Stimulated activated CD4-positive, alpha-beta T cell treated with anti-CD3 and anti-CD28 coated beads, Interleukin-4, amount 100 ng/mL, for 4 hours (primary cell): ENCODE results near the gene SPARC.
"Not testable (repeated sequence)": the region's sequence is repeated elsewhere in the genome, so short reads cannot be mapped to it uniquely, and the experiment has no call there.

Source experiments
- DNase-seq, 2 experiments: peaks; one replicate each; pipeline ENCODE4 v3.0.0-alpha.2; 2020

The SPARC gene, protein sequence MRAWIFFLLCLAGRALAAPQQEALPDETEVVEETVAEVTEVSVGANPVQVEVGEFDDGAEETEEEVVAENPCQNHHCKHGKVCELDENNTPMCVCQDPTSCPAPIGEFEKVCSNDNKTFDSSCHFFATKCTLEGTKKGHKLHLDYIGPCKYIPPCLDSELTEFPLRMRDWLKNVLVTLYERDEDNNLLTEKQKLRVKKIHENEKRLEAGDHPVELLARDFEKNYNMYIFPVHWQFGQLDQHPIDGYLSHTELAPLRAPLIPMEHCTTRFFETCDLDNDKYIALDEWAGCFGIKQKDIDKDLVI

DNA sequence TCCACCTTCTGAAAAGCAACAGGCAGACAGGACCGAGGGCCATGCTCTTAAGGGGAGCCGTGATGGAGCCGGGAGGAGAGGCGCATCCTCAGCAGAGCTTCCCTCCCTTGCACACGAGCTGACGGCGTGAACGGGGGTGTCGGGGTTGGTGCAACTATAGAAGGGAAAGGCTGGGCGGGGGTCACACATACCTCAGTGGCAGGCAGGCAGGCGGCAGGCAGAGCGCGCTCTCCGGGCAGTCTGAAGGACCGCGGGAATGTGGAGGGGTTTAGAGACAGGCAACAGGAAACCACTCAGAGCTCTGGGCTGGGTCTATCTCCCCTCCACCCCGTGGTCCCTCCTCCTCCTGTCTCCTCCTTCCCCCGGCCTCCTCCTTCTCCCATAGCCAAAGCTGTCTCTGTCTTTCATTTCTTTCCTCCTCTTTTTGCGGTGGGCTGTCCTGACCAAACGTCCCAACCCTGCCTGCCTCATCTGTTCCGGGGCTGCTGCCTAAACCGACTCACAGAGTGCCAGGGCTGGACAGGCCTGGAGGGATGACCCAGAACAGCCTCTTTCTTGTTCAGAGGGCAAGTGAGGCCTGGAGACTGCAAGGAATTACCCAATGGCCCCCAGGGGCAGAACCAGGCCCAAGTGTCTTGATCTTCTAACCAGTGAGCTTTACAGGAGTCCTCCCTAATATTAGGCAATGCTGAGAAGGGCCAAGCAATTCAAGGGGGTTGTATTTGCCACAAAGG, at the start of gene SPARC:
Gene SPARC (minus strand): TSS at position 242 of the 734 bp plus-strand sequence. CDS start 10,727 bp downstream, outside the sequence.
- DNase-seq: no peak

DNA sequence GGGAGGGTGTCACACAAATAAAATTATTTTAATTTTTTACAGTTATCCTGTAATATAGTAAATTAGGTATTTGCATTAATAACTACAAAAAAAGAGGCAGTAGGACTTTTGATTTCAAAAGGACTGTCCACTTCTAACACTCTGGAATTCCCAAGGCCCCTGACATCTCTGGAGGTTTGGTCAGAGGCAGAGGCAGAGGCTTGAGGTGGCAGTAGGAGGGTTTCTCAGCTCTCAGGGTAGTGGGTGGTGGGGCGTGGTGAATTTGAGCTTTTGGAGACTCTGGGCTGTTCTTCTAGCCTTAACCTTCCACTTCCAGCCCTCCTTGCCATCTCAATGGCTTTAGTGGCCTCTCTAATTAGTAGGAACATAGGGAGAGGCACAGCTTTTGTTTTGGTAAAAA, 48.9 kb upstream of the SPARC start:
- no peak for DNase-seq

DNA sequence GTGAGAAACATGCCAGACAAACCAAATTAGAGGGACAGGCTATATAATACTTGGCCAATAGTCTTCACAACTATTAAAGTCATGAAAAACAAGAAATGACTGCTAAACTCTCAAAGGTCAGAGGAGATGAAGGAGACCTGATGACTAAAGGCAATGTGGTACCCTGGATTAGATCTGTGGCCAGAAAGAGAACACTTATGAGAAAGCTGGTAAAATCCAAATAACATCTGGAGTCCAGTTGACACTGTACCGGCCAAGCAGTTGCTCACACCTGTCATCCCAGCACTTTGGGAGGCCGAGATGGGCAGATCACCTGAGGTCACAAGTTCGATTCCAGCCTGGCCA, 47.3 kb upstream of the SPARC start:
- DNase-seq: no peak

DNA sequence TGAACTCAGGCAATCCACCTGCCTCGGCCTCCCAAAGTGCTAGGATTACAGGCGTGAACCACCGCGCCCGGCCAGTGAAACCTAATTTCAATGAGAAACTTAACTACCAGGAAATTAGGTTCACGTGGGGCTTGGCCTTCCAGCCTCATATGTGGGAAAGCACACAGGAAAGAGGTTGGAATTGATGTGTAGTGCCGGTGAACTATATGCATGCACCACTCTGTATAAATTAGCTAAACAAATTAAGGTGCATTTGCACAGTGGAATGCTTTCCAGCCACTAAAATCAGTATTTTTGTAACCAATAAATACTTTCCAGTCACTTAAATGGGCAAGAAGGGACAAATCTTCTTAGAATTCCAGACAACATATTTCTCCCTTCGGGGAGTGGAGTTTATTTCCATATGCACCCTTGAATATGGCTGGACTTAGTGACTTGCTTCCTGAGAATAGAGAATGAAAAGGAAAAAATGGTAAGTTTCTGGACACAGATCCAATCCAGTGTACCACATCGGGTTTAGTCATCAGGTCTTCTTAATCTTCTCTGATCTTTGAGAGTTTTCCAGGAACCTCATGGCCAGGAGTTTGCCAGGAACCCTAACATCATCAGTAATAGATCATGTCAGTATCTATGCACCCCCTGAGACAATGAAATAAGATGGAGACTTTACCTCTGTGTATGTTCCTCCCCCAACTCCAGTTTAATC, 46.8 kb upstream of the SPARC start:
- DNase-seq: no peak

DNA sequence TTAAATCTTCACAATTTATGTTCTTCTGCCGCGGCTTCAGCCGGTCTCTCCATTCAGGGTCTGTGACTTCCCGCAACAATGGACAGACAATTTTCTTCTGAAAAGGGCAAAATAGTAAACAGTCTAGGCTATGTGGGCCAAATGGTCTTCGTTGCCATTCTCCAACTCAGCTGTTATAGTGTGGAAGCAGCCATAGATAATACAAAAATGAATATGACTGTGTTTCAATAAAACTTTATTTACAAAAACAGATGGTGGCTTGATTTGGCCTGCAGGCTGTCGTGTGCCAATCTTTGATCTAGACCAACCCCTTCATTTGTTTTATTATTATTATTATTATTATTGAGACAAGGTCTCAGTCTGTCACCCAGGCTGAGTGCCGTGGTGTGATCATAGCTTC, 43.7 kb upstream of the SPARC start:
- DNase-seq: no peak

DNA sequence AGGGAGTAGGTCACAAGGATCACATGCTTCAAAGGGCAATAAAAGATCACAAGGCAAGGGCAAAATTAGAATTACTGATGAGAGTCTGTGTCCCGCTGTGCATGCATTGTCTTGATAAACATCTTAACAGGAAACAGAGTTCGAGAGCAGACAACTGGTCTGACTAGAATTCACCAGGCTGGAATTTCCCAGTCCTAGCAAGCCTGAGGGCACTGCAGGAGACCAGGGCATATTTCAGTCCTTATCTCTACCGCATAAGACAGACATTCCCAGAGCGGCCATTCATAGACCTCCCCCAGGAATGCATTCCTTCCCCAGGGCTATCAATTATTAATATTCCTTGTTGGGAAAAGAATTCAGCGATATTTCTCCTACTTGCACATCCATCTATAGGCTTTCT, 42.9 kb upstream of the SPARC start:
- DNase-seq: not testable (repeated sequence)

DNA sequence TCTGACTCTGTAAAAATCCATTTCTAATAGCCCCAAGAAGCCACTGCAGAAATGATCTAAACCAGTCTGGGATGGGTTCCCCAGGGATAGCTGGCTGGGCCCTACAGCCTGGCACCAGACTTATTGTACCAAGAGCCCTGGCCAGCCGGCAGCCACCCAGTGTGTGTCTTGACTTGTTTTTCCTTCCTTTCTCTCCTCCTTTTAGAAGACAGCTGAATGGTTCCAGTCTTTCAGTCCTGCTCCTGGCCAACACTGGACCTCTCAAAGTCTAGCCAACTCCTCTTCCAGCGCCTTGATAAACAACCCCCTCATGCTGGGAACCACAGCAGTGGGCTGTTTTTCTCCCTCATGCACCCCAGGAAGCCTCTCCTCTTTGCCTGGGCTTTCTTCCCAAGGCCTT, 37.6 kb upstream of the SPARC start:
- no peak for DNase-seq

DNA sequence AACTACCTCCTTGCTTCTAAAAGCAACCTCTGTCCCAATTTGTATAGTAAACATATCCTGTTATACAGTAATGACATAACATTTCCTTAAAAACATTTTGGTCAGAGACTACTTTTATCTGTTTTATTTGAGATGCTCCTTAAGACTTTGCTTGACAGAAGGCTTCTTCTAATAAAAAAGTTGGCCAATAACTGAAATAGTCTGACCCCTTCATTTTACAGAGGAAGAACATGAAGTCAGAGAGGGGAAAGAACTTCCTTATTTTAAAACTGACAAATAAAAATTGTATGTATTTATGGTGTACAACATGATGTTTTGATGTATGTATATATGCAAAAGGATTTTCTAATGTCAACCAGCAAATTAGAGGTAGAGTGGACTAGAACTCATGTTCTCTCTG, 35.8 kb upstream of the SPARC start:
- no peak for DNase-seq

DNA sequence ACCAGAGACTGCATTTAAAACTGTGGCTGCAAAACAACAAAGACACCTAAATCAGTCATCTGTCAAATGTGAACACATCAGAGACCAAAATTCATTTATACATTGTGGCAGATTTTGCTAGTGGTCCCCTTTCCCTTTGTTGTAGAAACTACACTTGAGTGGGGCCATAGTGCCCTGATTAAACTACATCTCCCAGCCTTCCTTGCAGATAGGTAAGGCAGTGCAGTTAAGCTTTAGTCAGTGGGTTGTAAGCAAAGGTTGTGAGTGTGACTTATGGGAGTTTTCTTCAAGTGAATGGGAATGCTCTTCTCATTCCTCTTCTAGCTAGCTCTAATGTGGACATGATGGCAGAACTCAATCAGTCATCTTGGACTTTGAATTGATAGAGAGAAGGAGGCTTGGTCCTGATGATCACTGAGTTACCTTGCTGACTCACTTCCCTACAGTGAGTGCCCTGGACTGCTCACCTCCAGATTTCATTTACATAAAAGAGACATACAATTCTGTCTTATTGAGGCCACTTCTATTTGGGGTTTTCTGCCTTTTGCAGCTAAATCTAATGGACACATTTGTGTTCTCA, 35.2 kb upstream of the SPARC start:
- DNase-seq: no peak

DNA sequence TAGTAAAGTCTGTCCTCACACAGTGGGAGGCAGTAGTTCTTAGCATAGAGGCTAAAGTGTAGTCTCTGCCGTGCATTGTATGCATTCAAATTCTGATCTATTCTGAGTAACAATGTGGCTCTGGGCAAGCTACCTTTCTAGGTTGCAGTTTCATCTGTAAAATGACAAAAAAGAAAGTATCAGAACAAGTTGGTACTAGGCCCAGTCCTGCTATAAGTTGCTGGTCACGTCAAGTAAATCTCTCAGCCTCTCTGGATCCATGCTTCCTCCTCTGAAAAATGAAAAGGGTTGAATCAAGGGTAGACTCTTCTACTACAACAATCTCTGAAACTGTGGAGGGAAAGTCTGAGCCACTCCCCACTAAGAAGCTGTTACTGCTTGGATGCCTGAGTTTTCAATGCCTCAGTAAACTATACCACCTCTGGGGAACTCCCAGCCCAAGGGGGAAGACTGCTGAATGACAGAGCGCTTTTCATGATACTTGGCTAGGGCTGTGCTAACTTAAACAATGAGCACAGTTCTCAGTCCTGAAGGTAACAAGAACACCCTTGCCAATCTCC, 34.5 kb upstream of the SPARC start:
- no peak for DNase-seq

DNA sequence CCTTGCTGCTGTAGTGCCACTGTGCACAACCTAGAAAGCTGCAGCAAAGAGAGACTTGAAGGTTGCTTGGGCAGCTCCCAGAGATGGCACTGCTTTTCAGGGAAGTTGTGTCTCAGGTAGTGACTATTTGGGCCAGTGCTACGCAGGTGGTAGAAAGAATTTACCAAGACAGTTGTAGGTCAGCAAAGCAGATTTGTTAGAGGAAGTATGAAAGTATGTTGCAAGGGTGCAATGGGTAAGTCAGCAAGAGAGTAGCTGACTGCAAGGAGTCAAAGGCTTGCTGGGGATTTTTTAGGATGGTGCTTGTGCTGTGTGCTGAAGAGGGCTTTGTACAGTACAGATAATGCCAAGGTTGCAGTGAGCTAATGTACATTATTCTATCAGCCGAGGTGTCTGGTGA, 33.5 kb upstream of the SPARC start:
- DNase-seq: no peak

DNA sequence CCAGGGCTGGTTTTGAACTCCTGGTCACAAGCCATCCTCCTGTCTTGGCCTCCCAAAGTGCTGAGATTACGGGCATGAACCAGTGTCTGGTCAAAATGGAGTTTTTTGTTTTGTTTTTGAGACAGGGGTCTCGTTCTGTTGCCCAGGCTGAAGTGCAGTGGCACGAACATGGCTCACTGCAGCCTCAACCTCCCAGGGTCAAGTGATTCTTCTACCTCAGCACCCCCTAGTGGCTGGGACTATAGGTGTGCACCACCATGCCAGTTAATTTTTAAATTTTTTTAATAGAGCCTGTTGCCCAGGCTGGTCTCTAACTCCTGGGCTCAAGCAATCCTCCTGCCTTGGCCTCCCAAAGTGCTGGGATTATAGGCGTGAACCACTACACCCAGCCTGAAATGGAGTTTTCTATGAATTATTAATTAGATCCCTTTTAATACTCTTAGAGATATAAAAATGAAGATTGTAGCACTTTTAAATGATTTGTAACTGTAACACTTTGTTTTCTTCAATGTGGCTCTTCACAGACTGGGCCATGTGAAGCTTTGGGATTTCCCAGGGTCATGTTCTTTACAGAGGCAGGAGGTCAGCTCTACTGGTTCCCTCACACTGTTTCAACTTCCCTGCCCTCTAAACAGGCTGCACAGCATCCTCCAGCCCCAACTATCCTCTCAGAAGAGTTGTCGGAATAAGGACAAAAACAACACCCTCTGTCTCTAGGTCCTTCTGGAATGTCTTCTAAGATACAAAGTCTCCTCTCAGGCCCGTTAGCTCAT, 32.7 kb upstream of the SPARC start:
- no peak for DNase-seq

DNA sequence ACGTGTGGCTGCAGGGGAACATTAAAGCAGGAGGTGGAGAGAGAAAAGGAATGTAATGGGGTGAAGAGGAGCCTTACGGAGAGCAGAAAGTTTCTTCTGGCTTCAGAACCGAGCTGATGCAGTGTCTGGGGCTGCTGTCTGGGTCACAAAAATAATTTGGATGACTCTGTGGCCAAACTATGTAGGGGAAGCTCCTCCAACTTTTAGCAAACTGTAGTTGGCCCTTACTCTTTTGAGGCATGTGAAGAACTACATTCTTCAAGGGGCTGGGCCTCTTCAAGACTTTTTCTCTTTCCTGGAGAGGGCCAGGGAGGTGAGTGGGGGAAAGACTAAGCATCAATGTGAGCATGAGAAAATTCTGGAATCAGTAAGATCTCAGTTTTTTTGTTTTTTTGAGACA, 31.9 kb upstream of the SPARC start:
- DNase-seq: no peak

DNA sequence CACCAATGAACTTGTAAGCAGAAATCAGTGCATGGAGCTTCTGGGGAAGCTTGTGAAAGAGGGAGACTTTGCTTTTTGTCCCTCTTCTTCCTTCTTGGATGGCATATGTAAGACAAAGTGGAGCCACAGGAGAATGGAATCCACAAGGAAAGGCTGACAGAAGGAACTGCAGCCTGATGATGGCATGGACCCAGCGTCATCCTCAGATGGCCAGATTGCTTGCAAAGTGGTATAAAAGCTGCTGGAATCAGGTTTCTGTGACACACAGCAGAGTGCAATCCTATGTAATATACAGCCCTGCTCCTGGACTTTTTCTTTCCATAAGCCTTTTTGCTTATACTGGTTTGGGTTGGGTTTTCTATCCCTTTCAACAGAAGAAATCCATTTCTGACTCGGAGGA, 31.4 kb upstream of the SPARC start:
- no peak for DNase-seq

DNA sequence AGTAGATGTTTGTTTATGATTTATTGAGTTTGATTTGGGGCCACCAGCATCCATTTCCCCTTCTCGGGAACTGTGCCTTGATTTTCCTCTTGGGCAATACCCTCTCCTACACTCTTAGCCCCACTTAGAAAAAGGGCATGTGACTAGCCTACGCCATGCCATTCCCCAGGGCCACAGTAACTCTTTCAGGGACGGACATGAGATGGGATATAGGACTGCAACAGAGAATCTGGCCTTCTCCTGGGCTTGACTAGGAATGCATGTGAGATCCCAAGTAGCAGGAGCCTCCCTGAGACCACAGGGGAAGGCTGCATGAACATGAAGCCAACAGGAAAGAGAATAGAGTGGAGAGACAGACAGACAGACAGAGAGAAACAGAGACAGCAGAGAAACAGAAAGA, 30.7 kb upstream of the SPARC start:
- DNase-seq: no peak

DNA sequence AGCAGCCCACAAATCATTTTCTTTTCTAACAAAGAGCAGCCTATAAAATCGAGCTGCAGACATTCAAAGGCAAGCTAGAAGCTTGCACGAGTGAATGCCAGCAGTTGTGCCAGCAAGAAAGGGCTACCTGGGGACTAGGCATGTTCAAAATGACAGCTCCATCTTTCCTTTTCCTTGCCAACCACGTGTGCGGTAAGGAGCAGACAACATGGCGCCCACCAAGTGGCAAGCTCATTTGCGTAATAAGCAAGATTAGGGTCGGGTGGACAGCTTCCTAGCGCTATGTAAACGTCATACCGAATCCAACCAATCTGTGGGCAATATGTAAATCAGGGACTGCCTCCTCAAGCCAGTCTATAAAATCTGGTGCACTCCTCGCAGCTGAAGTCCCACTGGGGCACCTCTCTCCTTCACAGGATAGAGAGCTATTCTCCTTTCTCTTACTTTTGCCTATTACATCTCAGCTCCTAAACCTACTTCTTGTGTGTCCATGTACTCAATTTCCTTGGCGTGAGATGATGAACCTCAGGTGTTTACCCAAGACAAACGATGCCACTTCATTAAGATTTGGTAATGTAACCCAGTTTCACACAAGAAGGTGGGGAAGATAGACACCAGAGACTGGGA, 22.5 kb upstream of the SPARC start:
- DNase-seq: no peak

DNA sequence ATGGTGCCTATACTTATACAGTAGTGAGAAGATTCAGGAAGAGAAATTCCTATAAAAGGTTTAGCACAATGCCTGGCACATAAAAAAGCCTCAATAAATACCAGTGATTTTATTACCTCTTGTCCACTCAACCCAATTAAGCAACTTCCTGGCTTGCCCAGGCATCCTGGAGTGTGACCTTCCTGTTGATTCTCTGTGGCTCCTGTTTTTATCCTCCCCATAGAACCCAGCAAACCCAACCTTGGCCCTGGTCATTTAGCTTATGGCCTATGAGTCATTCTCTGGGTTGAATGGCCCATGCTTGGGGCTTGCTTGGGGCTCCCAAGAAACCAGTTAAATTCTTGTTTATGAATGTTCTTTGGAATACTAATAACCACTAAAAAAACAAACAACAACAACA, 21.4 kb upstream of the SPARC start:
- DNase-seq: no peak

DNA sequence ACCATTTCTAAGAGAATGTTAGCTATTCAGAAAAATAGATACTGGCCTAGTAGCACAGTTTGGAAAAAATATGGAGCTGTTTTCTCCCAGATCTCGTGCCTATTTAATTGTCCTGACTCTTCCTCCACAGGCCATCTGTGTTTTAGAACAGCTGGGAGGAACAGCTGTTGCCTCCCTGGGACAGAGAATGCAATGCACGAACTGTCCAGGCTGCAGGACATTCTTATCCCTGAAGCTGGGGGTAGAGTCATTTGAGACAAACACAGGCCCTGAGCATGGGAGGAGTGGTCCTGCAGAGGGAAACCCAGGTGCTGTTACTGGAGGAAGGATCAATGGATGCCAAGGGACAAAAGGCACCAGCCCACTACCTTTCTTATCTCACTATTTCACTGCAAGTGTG, 20.9 kb upstream of the SPARC start:
- DNase-seq: no peak

DNA sequence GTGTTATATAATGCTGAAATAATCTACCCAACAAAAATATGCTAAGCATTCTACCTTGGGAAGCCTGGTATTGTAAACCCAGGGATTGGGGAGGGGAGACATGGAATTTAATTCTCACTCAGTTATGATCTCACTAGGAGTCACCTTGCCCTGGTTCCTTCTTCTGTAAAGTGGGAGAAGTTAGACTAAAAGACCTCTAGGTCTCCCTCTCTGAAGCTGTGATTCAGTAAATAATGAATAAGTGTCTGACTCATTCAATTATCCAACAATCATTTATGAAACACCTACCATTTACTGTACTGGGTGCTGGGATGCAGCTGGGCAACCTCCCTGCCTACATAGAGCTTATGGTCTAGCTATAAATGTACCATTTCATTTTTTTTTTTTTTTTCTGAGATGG, 20.2 kb upstream of the SPARC start:
- no peak for DNase-seq

DNA sequence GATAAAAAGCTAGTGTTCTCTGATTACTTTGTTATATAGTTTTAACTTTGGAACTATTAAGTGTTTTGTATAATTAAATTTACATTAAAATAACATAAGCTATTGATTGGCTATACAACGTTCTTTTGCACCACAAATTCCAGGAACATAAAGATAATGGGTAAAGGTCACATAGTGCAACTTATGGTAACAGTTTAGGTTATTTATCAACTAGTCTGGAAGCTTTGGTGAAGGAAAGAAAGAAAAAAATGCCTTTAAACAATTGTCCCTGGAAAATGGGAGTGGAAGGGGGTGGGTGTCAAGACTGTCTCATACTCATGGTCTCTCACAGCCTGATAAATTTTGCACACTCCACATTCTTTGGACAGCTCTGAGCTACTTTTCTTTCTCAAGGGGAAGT, 17.1 kb upstream of the SPARC start:
- DNase-seq: no peak

DNA sequence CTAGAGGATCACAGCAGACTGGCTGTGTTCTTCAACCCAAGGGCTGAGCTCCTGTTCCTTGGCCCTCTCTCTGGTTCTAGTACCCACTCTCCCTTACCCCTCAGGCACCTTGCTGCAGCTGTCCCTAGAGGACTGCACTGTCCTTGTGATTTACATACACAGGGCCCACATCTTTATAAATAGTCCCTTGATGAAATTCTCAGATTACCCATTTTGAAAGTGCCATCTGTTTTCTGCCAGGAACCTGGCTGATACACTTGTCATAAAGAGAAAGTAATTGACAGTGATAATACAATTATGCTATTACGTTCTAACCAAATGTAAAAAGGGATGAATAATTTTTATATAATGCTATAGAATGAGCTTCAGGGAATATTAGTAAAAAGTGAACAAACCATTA, 16.5 kb upstream of the SPARC start:
- DNase-seq: no peak

DNA sequence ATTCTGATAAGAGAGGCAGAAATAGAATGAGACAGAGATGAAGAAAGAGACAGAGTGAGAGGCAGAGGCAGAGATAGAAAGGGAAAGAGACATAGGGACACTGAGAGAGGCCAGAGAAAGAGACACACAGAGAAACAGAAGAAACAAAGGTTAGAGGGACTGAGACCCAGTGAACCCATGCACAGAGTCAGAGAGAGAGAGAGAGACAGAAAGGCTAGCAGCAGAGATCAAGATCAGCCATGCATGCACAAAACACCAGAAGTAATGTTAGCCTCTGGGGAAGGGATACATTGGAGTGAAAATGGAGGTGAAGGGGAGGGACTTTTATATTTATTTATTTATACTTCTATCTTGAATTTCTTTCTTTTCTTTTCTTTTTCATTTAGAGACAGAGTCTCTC, 14.1 kb upstream of the SPARC start:
- no peak for DNase-seq
